Stimulated activated CD4-positive, alpha-beta T cell treated with anti-CD3 and anti-CD28 coated beads, Interleukin-1b, Interleukin-23, amount 100 ng/mL, for 4 hours (primary cell): ENCODE measurements around the gene SPDYE16.
A peak's percentile ranks its signal among the peaks of the same experiment; 100 is the strongest.
"Not testable (repeated sequence)": the region's sequence is repeated elsewhere in the genome, so short reads cannot be mapped to it uniquely, and the experiment has no call there.

Source experiments
- DNase-seq, 2 donors: peaks; one replicate each; pipeline ENCODE4 v3.0.0-alpha.2; 2020; ENCODE audit warnings: low read depth in 2 of 2

SPDYE16 gene

GRCh38 chr7:76549025-76549854, 6.1 kb upstream of the SPDYE16 start:
- DNase-seq = peak; percentile 72

GRCh38 chr7:76531643-76532042, 11.5 kb downstream of the SPDYE16 start:
- not testable (repeated sequence) for DNase-seq

- not testable (repeated sequence) for DNase-seq
Observed at GRCh38 chr7:76526183-76526582, 16.9 kb downstream of the SPDYE16 start.

GRCh38 chr7:76516932-76517331, 26.2 kb downstream of the SPDYE16 start:
- DNase-seq = not testable (repeated sequence)

- DNase-seq = no peak
Observed at GRCh38 chr7:76515999-76516443, 27.1 kb downstream of the SPDYE16 start.

DNA sequence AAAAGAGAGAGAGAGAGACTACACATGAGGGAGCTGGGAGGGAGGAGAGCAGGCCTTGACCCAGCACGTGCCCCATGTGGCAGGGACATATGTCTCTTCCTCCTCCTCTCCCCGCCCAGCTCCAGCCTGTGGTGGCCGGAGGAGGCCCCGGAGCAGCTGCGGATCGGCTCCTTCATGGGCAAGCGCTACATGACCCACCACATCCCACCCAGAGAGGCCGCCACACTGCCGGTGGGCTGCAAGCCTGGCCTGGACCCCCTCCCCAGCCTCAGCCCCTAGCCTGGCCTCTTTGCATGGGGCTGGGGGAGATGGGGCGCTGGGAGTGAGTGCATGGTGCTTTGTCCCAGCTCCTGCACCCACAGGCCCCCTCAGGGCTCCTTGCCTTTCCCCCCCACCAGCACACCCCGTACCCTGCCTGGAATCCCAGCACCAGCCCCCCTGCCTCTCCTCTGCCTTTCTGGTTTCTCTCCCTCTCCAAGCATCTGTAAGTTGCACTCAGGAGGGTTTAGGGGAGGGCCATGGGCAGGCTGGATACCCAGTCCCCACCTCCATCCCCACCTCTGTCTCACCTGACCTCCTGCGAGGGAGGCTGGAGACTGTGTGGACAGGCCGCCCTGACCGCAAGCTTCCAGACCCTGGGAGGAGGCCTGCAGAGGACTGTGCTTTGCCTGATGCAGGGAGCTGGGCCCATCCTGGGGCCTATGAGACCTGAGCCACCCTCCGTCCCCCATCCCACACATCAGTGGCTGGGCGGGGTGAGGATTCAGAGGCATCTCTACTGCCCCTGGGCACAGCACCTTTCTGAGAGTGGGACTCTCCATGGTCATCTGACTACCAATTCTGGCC, 27.9 kb downstream of the SPDYE16 start:
- no peak for DNase-seq

DNA sequence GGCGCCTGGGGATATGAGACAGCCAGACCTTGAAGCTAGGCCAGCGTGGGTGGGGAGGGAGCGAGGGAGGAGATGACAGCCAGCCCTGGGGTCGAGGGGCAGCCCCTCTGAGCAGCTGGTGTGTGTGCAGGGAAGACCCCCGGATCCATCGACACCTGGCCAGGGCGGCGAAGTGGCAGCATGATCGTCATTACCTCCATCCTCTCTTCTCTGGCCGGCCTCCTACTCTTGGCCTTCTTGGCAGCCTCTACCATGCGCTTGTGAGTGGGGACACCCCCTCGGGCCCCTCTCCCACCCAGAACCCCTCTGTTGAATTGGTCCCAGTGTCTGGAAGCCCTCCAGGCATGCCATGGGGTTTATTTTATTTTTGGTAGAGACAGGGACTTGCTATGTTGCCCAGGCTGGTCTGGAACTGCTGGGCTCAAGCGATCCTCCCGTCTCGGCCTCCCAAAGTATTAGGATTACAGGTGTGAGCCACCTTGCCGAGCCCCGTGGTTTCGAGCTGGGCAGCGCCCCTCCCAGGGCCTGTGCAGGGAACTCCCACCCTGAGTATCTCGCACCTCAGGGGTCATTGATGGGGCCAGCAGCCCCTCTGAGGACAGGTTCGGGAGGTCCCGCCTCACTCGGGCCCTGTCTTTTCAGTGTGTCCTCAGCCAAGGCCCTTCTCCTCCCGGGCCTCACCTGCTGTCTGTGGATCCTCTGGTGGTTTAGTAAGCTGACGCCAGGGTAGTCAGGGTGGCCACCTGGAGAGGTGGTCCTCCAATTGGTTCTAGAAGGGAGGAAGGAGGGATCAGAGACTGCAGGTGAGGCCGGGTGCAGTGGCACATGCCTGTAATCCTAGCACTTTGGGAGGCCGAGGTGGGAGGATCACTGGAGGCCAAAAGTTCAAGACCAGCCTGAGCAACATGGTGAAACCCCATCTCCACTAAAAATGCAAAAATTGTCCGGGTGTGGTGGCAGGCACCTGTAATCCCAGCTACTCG, 29.0 kb downstream of the SPDYE16 start:
- DNase-seq = no peak

DNA sequence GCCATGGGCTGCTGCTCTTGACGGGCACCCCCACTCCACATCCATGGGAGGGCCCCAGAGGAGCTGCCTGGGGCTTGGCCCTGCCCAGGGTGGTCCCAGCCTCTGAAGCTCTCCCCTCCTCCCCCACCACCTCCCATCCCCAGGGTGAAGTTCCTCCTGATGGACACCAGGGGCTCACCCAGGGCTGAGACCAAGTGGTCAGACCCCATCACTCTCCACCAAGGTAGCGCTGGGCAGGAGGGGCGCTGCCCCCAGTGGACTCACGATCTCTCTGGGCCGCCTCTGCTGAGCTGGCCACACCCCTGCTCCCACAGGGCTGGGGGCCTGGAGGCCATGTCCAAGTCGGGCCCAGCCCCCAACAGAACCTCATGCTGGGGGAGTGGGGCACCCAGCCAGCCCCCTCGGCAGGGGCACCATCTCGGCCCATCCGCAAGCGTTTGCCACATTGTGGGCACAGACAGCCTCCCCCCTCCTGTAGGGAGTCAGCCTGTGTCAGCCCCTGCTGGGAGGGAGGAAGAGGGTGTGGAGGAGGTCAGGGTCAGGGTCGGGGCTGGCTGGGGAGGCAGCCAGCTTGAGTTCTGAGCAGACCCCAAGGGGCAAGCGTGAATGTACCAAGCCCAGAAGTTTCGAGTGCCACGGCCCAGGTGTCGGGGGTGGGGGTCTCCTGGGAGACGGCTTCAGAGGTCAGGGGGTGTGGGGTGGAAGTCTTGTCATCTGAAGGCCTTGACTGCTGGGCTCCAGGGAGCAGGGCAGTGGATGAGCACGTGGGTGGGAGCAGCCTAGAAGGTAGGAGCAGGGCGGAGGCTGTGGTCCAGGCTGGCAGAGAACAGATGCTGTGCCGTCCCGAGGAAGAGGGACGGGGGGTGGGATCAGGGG, 29.9 kb downstream of the SPDYE16 start:
- no peak for DNase-seq

DNA sequence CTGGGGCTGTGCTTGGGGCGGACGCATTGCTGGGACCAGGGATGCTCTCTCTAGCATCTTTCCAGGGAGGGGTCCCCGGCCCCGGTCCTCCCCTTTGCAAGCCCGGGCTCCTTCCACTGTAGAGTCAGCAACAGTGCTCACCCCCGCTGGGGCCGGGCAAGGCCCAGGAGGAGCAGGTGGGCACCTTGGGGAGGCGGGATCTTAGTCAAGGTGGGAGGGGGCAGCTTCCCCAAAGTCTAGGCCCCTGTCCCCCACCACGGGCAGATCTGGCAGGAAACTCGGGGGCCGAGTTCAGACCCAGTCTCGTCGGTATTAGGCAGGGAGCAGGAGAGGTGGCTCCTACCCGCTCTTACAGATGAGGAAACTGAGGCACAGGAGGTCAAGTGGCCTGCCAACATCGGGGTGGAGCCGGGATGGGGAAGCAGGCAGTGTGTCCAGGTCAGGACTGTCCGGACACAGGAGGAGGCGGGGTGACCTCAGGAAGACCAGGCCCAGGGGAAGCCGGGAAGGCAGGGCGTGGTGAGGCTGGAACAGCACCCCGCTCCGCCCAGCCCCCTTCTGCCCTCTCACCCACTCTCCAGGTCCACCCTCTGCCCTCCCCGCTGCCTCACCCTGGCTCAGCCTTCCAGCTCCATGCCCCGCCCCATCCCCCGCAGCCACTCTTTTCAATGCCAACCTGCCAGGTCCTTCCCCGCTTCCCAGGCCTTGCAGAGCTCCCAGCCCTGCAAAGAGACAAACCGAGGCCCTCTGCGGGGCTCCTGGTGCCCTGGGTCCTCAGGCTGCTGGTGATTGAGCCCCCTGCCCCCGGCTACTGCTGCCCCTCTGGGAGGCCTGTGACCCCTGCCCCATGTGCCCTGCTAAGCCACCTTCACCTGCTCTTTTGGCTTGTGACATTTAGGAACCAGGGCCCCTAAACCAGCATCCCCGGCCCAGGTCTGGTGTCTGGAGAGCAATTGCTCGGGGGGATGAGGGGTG, 30.9 kb downstream of the SPDYE16 start:
- DNase-seq = not testable (repeated sequence)

- not testable (repeated sequence) for DNase-seq
Observed at GRCh38 chr7:76511200-76511910, 31.7 kb downstream of the SPDYE16 start.

DNA sequence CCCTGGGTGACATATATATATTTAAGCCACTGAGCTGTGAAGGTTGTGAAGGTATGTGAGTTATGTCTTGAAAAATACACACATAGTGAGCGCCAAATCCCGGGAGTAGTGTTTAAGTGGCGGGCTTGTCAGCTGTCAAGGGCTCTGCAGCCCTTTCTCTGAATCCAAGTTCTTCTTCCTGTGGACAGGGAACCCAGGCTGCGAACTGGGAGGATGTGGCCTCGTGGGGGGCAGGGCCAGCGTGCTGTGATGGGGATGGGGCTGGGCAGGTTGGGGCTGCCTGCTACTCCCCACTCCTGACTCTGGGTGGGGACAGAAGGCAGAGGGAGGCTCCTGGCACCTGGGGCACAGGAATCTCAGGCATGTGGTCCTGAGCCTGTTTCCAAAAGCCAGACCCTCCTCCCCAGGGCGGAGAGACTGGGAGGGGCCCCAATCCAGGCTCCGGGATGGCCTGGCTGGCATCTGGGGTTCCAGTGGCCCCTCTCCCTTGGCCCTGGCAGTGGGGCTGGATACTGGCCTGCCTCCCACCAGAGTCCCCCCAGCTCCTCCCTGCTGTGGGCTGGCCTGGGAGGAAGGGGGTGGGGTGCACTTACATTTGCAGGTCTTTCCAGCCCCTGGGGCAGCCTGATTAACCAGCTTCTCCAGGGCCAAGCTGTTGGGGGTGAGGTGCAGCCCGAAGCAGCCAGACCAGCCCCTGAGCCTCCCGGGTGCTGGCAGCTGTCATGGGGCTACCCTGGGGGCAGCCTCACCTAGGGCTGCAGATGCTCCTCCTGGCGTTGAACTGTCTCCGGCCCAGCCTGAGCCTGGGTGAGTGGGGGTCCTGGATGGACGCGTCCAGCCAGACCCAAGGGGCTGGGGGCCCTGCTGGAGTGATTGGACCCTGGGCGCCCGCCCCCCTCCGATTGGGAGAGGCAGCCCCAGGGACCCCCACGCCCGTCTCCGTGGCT, 32.9 kb downstream of the SPDYE16 start, which contains the start of gene UPK3B:
UPK3B (plus strand) TSS at position 622 of the 947 bp plus-strand sequence; CDS start at position 723, 101 bp downstream.
- DNase-seq = no peak

GRCh38 chr7:76507723-76508406, 35.2 kb downstream of the SPDYE16 start:
- DNase-seq = no peak

GRCh38 chr7:76506643-76507042, 36.5 kb downstream of the SPDYE16 start:
- DNase-seq = not testable (repeated sequence)

- DNase-seq = no peak
Observed at GRCh38 chr7:76506081-76506440, 37.0 kb downstream of the SPDYE16 start.

DNA sequence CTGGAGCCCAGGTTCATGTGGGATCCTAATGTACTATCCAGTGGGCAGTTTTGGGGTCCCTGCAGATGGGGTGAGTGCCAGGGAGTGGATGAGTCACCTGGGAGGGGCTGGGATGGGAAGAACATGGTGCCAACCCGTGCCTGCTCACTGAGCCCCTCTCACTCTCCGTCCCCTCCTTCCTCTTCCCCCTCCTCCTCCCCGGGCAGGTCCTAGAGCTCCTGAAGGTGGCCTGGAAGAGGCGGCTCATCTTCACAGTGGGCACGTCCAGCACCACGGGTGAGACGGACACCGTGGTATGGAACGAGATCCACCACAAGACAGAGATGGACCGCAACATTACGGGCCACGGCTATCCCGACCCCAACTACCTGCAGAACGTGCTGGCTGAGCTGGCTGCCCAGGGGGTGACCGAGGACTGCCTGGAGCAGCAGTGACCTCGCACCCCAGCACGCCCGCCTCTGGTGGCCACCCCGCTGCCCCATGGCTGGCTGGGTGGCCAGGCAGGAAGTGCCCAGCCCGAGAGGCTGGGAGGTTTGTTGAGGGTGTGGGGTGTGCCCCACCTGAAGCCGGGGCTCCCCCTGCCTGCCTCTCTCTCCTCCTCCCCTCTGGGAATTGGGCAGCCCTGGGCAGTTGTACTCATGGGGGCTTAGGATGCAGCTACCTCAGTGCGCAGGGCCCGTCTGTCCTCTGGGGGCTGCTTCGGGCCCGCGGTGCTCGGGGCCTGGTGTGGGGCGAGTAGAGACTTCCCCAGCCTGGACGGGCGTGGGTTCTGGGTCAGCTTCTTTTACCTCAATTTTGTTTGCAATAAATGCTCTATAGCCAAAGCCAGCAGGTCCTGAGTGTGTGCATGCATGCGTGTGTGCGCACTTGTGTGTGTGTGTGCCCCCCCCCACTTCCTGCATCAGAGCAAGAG, 37.7 kb downstream of the SPDYE16 start:
- no peak for DNase-seq
